Endothelial cell of umbilical vein (primary cell): ENCODE results near the gene MAPK13. TPM values are rescaled to one million over a fixed set of nuclear protein-coding genes. Genes with fewer than 3 reads are reported as not detected.

Experiments used
- BruUV-seq: library from RNA; stranded (reverse); fragments of 400-500 nt; replicated peaks from 2 replicates; lab custom pipeline; 2021; lab: Mats Ljungman, UMichigan
- CTCF ChIA-PET: fragments of 300-600, 350-600 bp; sonication (Branson Sonifier 250); formaldehyde crosslinking; loops from one replicate; lab custom pipeline; 2021; ENCODE audit warnings: antibody characterized with exemption, inconsistent platforms; lab: Charles Lee
- POLR2A ChIA-PET: fragments of 300-600, 350-600 bp; sonication (Branson Sonifier 250); formaldehyde crosslinking; loops from one replicate; lab custom pipeline; 2021; ENCODE audit warnings: antibody characterized with exemption, inconsistent platforms; lab: Charles Lee
- DNase-seq: peaks from one replicate; pipeline ENCODE4 v3.0.0-alpha.2; 2011; ENCODE audit warnings: low read depth, low spot score
- FAIRE-seq: peaks from 2 replicates; lab custom pipeline; 2011; peaks lifted over from hg19 to GRCh38; lab: Jason Lieb, UNC
- H2AFZ ChIP-seq: 2 replicates; pipeline ENCODE4 v1.6.0; 2012; ENCODE audit warnings: low read depth, low read length, control low read depth, inconsistent platforms
- H3K27ac ChIP-seq: 2 replicates; pipeline ENCODE4 v1.5.1; 2011; ENCODE audit warnings: low read depth, mild to moderate bottlenecking, control low read depth, low read length, moderate library complexity; ENCODE audit not compliant: insufficient read depth
- H3K27me3 ChIP-seq, 2 experiments: 2 replicates each; pipeline versions ENCODE4 v1.6.0 to v1.6.1; 2011; ENCODE audit warnings: low read length in 2 of 2, mixed read lengths in 1 of 2; ENCODE audit not compliant: control insufficient read depth in 2 of 2, insufficient read depth in 2 of 2
- H3K36me3 ChIP-seq, 2 experiments: 2 replicates in 1 of 2; 3 replicates in 1 of 2; pipeline ENCODE4 v1.5.1; 2011; ENCODE audit warnings: low read length in 2 of 2, mild to moderate bottlenecking in 1 of 2, moderate library complexity in 1 of 2; ENCODE audit not compliant: control insufficient read depth in 2 of 2, insufficient read depth in 2 of 2; ENCODE audit errors: extremely low read depth in 1 of 2
- H3K4me1 ChIP-seq: 3 replicates; pipeline ENCODE4 v1.5.1; 2011; ENCODE audit warnings: mild to moderate bottlenecking, low read length; ENCODE audit not compliant: control insufficient read depth, insufficient read depth; ENCODE audit errors: extremely low read depth
- H3K4me2 ChIP-seq: 2 replicates; pipeline ENCODE4 v1.6.1; 2011; ENCODE audit warnings: low read length, control low read depth, mixed read lengths; ENCODE audit not compliant: insufficient read depth
- H3K4me3 ChIP-seq, 3 experiments: fragments of 200-600 bp in 1 of 3; sonication (generic), shearing (Covaris generic) in 1 of 3; replicated peaks in 1 of 3; 2 replicates each; pipeline ENCODE4 v1.5.1; 2011 to 2016; ENCODE audit warnings: control low read depth in 3 of 3, low read length in 3 of 3, mild to moderate bottlenecking in 2 of 3, inconsistent platforms in 1 of 3, low read depth in 1 of 3, moderate library complexity in 1 of 3; ENCODE audit not compliant: insufficient read depth in 1 of 3
- H3K79me2 ChIP-seq: 2 replicates; pipeline ENCODE4 v1.6.0; 2012; ENCODE audit warnings: low read length, inconsistent platforms; ENCODE audit not compliant: control insufficient read depth, insufficient read depth
- H3K9ac ChIP-seq: replicated peaks from 2 replicates; pipeline ENCODE3; 2011; ENCODE audit warnings: low read length, control low read depth; ENCODE audit not compliant: insufficient read depth; ENCODE audit errors: extremely low read depth
- H3K9me1 ChIP-seq: replicated peaks from 3 replicates; pipeline ENCODE4 v1.6.0; 2011; ENCODE audit warnings: mild to moderate bottlenecking, low read length; ENCODE audit not compliant: control insufficient read depth, insufficient read depth; ENCODE audit errors: extremely low read depth
- H3K9me3 ChIP-seq: replicated peaks from 2 replicates; pipeline ENCODE4 v1.5.1; 2012; ENCODE audit warnings: low read length, inconsistent platforms; ENCODE audit not compliant: control insufficient read depth, insufficient read depth
- H4K20me1 ChIP-seq: replicated peaks from 2 replicates; pipeline ENCODE3; 2011; ENCODE audit warnings: mild to moderate bottlenecking, low read length; ENCODE audit not compliant: control insufficient read depth, insufficient read depth; ENCODE audit errors: extremely low read depth
- CTCF ChIP-seq, 2 donors: IDR thresholded peaks; 1 replicate in 1 of 2; 2 replicates in 1 of 2; pipeline ENCODE4 v1.5.1; 2011; ENCODE audit warnings: low read length in 2 of 2, mild to moderate bottlenecking in 2 of 2, moderate library complexity in 2 of 2, control low read depth in 1 of 2, inconsistent platforms in 1 of 2, low read depth in 1 of 2; ENCODE audit not compliant: insufficient read depth in 1 of 2; ENCODE audit errors: extremely low read depth in 1 of 2
- EZH2 ChIP-seq: IDR thresholded peaks from 2 replicates; pipeline ENCODE4 v1.6.1; 2012; ENCODE audit warnings: borderline replicate concordance, low read depth, mild to moderate bottlenecking, moderate library complexity, low read length, inconsistent platforms; ENCODE audit not compliant: severe bottlenecking
- FOS ChIP-seq: IDR thresholded peaks from 2 replicates; pipeline ENCODE4 v1.6.1; 2011; ENCODE audit warnings: mild to moderate bottlenecking, low read length, moderate library complexity, borderline replicate concordance; ENCODE audit not compliant: insufficient read depth
- GATA2 ChIP-seq: IDR thresholded peaks from 2 replicates; pipeline ENCODE4 v1.7.0; 2011; ENCODE audit warnings: low read depth, mild to moderate bottlenecking, moderate library complexity, mixed read lengths, low read length; ENCODE audit not compliant: insufficient read length, insufficient read depth
- JUN ChIP-seq: IDR thresholded peaks from 2 replicates; pipeline ENCODE4 v1.6.1; 2011; ENCODE audit warnings: borderline replicate concordance, low read depth; ENCODE audit not compliant: insufficient read length, insufficient read depth
- MAX ChIP-seq: IDR thresholded peaks from 2 replicates; pipeline ENCODE4 v1.6.1; 2011; ENCODE audit not compliant: insufficient read depth, insufficient read length
- MYC ChIP-seq: IDR thresholded peaks from one replicate; pipeline ENCODE4 v1.6.1; 2011; ENCODE audit warnings: mild to moderate bottlenecking, low read depth, low read length
- POLR2A ChIP-seq: IDR thresholded peaks from 2 replicates; pipeline ENCODE4 v1.6.1; 2012; ENCODE audit warnings: low read depth, mild to moderate bottlenecking, control low read depth, low read length
- POLR2AphosphoS5 ChIP-seq: IDR thresholded peaks from 2 replicates; pipeline ENCODE4 v1.6.1; 2012; ENCODE audit warnings: low read depth, mild to moderate bottlenecking, control low read depth, low read length, moderate library complexity; ENCODE audit not compliant: insufficient read depth
- dilution Hi-C: fragments of 300-500 bp; cut with MboI; formaldehyde crosslinking; loops from one replicate; pipeline ENCODE4 v1.15.0; 2019; ENCODE audit warnings: low sequenced_read_pairs; ENCODE audit not compliant: extremely low pct_ligation_motif_present
- intact Hi-C: fragments of 100-400 bp; cut with micrococcal nuclease; formaldehyde crosslinking; loops from one replicate; pipeline ENCODE4 v1.10.0; 2022
- polyA plus RNA-seq, 4 experiments: library from polyadenylated mRNA; depleted of rRNA in 3 of 4; stranded (reverse) in 3 of 4; unstranded in 1 of 4; fragments of >200 nt; gene quantifications; 2 replicates each; pipeline versions ENCODE4 v1.2.1 to v1.2.3, GENCODE V29; 2011 to 2012; ENCODE audit warnings: missing spikeins in 1 of 4
- total RNA-seq: library from RNA; stranded (reverse); gene quantifications from 2 replicates; pipeline ENCODE4 v1.2.3, GENCODE V29; 2021

MAPK13 gene
- total and polyA plus RNA-seq, 2 donors (not counting 3 experiments of a cell fraction or from before 2014, with no cell fraction given): 9.0 to 11.6 TPM

- Histone ChIP-seq H3K9me3 (no peaks in the 10 kb centered on the region), H3K27me3 (no peaks in the 10 kb centered on the region), H3K79me2 (no peaks in the 10 kb centered on the region), H2AFZ (no peak overlapping the region), H3K9me1 (no peaks in the 10 kb centered on the region), H3K36me3 (no peaks in the 10 kb centered on the region), H3K9ac (no peak overlapping the region), H3K4me2 (no peak overlapping the region), H3K4me1 (no peaks in the 10 kb centered on the region), H4K20me1 (no peaks in the 10 kb centered on the region), H3K27ac (no peak overlapping the region), H3K4me3 (no peak overlapping the region)
- TF ChIP-seq MYC (no peak), EZH2 (no peak), MAX (no peak), FOS (no peak), POLR2AphosphoS5 (no peak), POLR2A (no peak)
- BruUV-seq: no TSS peak
- CTCF ChIA-PET: no interaction called here
- intact Hi-C loops: no loop called here
- FAIRE-seq (no peak), DNase-seq (no peak)
- dilution Hi-C loops: no loop called here
- POLR2A ChIA-PET: no interaction called here
Measured at GRCh38 chr6:36184311-36184710, 54.0 kb downstream of the MAPK13 start.

DNA sequence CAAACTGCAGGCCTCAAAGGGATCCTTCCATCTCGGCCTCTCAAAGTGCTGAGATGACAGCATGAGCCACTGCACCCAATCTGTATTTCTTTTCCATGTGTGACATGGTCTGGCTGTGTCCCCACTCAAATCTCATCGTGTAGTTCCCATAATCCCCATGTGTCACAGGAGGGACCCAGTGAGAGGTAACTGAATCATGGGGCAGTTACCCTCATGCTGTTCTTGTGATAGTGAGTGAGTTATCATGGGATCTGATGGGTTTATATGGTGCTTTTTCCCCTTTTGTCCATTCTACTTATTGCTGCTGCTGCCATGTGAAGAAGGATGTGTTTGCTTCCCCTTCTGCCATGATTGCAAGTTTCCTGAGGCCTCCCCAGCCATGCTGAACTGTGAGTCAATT lies 55.9 kb downstream of the MAPK13 start:
- Histone ChIP-seq H3K4me3 (no peak overlapping the region), H3K36me3 (no peaks in the 10 kb centered on the region), H3K9me3 (no peaks in the 10 kb centered on the region), H3K9me1 (no peaks in the 10 kb centered on the region), H4K20me1 (no peaks in the 10 kb centered on the region), H2AFZ (no peak overlapping the region), H3K9ac (no peak overlapping the region), H3K79me2 (no peaks in the 10 kb centered on the region), H3K27ac (no peak overlapping the region), H3K4me1 (no peaks in the 10 kb centered on the region), H3K4me2 (no peak overlapping the region), H3K27me3 (no peaks in the 10 kb centered on the region)
- dilution Hi-C loops: no loop called here
- no peak for TF ChIP-seq POLR2AphosphoS5
- no peak for TF ChIP-seq JUN
- TF ChIP-seq MYC: no peak
- no peak for TF ChIP-seq GATA2
- TF ChIP-seq POLR2A: no peak
- no peak for TF ChIP-seq FOS
- no peak for TF ChIP-seq CTCF (IDR thresholded peaks at IDR 0.05; ENCODE audit: extremely low read depth in 1 of 2, insufficient read depth in 1 of 2, low read depth in 1 of 2, low read length in 2 of 2)
- no peak for TF ChIP-seq EZH2
- no peak for TF ChIP-seq MAX
- CTCF ChIA-PET: interaction anchor here (1.4 kb wide), 1 partner anchor 9 kb away, joined by 3 read pairs; no protein-coding TSS in a partner anchor
- DNase-seq (no peak), FAIRE-seq (no peak)
- intact Hi-C loops: no loop called here
- POLR2A ChIA-PET: no interaction called here
- no TSS peak for BruUV-seq
